ENCODE measurements around the gene TMEM94. TPM values are rescaled to one million over a fixed set of nuclear protein-coding genes. Genes with fewer than 3 reads are reported as not detected.

TMEM94 gene
- total and polyA plus RNA-seq, 9 of the 15 experiments (the other 6 are each of a cell fraction or from before 2014, with no cell fraction given), result 0.35 to 48.1 (median 14.4) TPM

- TF ChIP-seq E2F6 (IDR thresholded peaks at IDR 0.05; ENCODE audit: borderline replicate concordance in 1 of 2, extremely low read depth in 1 of 2, insufficient read depth in 1 of 2, insufficient read length in 1 of 2, low read depth in 1 of 2, low read length in 1 of 2, poor library complexity in 1 of 2, severe bottlenecking in 1 of 2), result peak in 1 of 2 experiments; percentile 83
- no peak for TF ChIP-seq SMARCA5 (IDR thresholded peaks at IDR 0.05)
- TF ChIP-seq ELF2 (CRISPR knock-in tag; IDR thresholded peaks at IDR 0.05), result peak; percentile 85
- TF ChIP-seq NEUROD1 (IDR thresholded peaks at IDR 0.05; ENCODE audit: borderline replicate concordance, low read depth, low read length, partially characterized antibody), result peak; percentile 92
- TF ChIP-seq SMC3 (conservative IDR thresholded peaks at IDR 0.05; ENCODE audit: insufficient read depth, low read depth, low read length), result no peak
- TF ChIP-seq RB1 (IDR thresholded peaks at IDR 0.05; ENCODE audit: low read depth), result peak; percentile 97
- peak; percentile 49; the same call in 1 of the 2 replicates for TF ChIP-seq GMEB1 (CRISPR knock-in tag; IDR thresholded peaks at IDR 0.05)
- TF ChIP-seq STAG1 (CRISPR knock-in tag; IDR thresholded peaks at IDR 0.05; ENCODE audit: borderline replicate concordance), result no peak
- no peak; the same call in 1 of the 2 replicates for TF ChIP-seq NFE2 (IDR thresholded peaks at IDR 0.05; ENCODE audit: low read depth)
- peak; percentile 91 for TF ChIP-seq FOXM1 (IDR thresholded peaks at IDR 0.05; ENCODE audit: low read depth)
- TF ChIP-seq FOXM1 (CRISPR knock-in tag; IDR thresholded peaks at IDR 0.05; ENCODE audit: low read depth), result no peak
- TF ChIP-seq MYNN (IDR thresholded peaks at IDR 0.05), result 0 out of 2 replicates have a peak, but pooled peaks have one; percentile 3
- TF ChIP-seq MYNN (CRISPR knock-in tag; IDR thresholded peaks at IDR 0.05), result no peak
- TF ChIP-seq JUND (IDR thresholded peaks at IDR 0.05; ENCODE audit: borderline replicate concordance, low read depth, low read length), result 0 out of 2 replicates have a peak, but pooled peaks have one; percentile 38
- TF ChIP-seq JUND (tag; IDR thresholded peaks at IDR 0.05; ENCODE audit: borderline replicate concordance, low read depth, low read length), result no peak; the same call in 2 of the 3 replicates
- no peak; the same call in 1 of the 2 replicates for TF ChIP-seq STAT6 (CRISPR knock-in tag; IDR thresholded peaks at IDR 0.05)
- TF ChIP-seq AFF1 (IDR thresholded peaks at IDR 0.05; ENCODE audit: low read depth in 1 of 2, partially characterized antibody in 2 of 2), result no peak
- TF ChIP-seq XRCC5 (IDR thresholded peaks at IDR 0.05; ENCODE audit: low read depth, low read length), result peak; percentile 10; the same call in 1 of the 2 replicates
- 0 out of 2 replicates have a peak, but pooled peaks have one; percentile 4 for TF ChIP-seq ERF (CRISPR knock-in tag; IDR thresholded peaks at IDR 0.05)
- peak; percentile 65 for TF ChIP-seq GABPA (tag; conservative IDR thresholded peaks at IDR 0.05; ENCODE audit: low read depth)
These were observed 59.8 kb downstream of the TMEM94 start, which contains the start of gene TSEN54 (continued) for GRCh38 chr17:75516255-75516618.
